HepG2 (cell line): ENCODE measurements around the gene LMAN2. TPM values are rescaled to one million over a fixed set of nuclear protein-coding genes. Genes with fewer than 3 reads are reported as not detected.

ENCODE experiments used
- AHR ChIP-seq: IDR thresholded peaks from 2 replicates; pipeline ENCODE4 v1.6.1; 2018; ENCODE audit warnings: missing genetic modification reagents, missing compliant biosample characterization
- ATF7-NPFF ChIP-seq: sonication (generic); formaldehyde crosslinking; IDR thresholded peaks from 2 replicates; pipeline ENCODE4 v1.8.1; 2023; ENCODE audit warnings: mild to moderate bottlenecking, low read depth, missing genetic modification reagents, moderate library complexity
- CCDC6 ChIP-seq: sonication (generic); formaldehyde crosslinking; IDR thresholded peaks from 2 replicates; pipeline ENCODE4 v1.8.1; 2022; ENCODE audit warnings: mild to moderate bottlenecking, missing genetic modification reagents, moderate library complexity
- CREB1 ChIP-seq, 2 experiments: fragments of 450-650 bp in 1 of 2; IDR thresholded peaks; 2 replicates each; pipeline ENCODE4 v1.6.1; 2016 to 2017; ENCODE audit warnings: control low read depth in 1 of 2, mild to moderate bottlenecking in 1 of 2, missing compliant biosample characterization in 1 of 2, missing genetic modification characterization in 1 of 2
- GLI4 ChIP-seq: sonication (generic); formaldehyde crosslinking; IDR thresholded peaks from 2 replicates; pipeline ENCODE4 v1.5.1; 2020; ENCODE audit warnings: missing genetic modification reagents, mild to moderate bottlenecking, moderate library complexity, borderline replicate concordance
- HHEX ChIP-seq: IDR thresholded peaks from 2 replicates; pipeline ENCODE4 v1.6.1; 2016; ENCODE audit warnings: control low read depth
- HOXA3 ChIP-seq: sonication (generic); formaldehyde crosslinking; IDR thresholded peaks from 2 replicates; pipeline ENCODE4 v1.5.0; 2020; ENCODE audit warnings: missing genetic modification reagents
- MIER2 ChIP-seq: IDR thresholded peaks from 2 replicates; pipeline ENCODE4 v1.6.1; 2016; ENCODE audit warnings: missing biosample characterization, missing genetic modification reagents
- NFIB ChIP-seq: sonication (generic); formaldehyde crosslinking; IDR thresholded peaks from 2 replicates; pipeline ENCODE4 v1.9.0; 2021; ENCODE audit warnings: missing genetic modification reagents, mild to moderate bottlenecking, borderline replicate concordance
- PHF21A ChIP-seq: sonication (generic); formaldehyde crosslinking; IDR thresholded peaks from 2 replicates; pipeline ENCODE4 v1.5.0; 2020; ENCODE audit warnings: mild to moderate bottlenecking, missing genetic modification reagents
- SP5 ChIP-seq: IDR thresholded peaks from 2 replicates; pipeline ENCODE4 v1.6.1; 2016; ENCODE audit warnings: low read depth, borderline replicate concordance
- TEAD3 ChIP-seq: optimal IDR thresholded peaks from 2 replicates; pipeline ENCODE3; 2016; ENCODE audit warnings: borderline replicate concordance
- ZC3H4 ChIP-seq: sonication (generic); formaldehyde crosslinking; IDR thresholded peaks from 2 replicates; pipeline ENCODE4 v1.4.0; 2020; ENCODE audit warnings: missing genetic modification reagents, borderline replicate concordance
- ZEB1 ChIP-seq: IDR thresholded peaks from 2 replicates; pipeline ENCODE4 v1.6.1; 2012; ENCODE audit warnings: mild to moderate bottlenecking, low read depth, inconsistent platforms; ENCODE audit not compliant: insufficient replicate concordance
- ZNF367 ChIP-seq: sonication (generic); formaldehyde crosslinking; IDR thresholded peaks from 2 replicates; pipeline ENCODE4 v1.4.0; 2020; ENCODE audit warnings: missing genetic modification reagents, borderline replicate concordance
- ZNF501 ChIP-seq: sonication (generic); formaldehyde crosslinking; IDR thresholded peaks from 2 replicates; pipeline ENCODE4 v1.5.1; 2020; ENCODE audit warnings: mild to moderate bottlenecking, moderate library complexity, missing genetic modification reagents
- ZNF570 ChIP-seq: sonication (generic); formaldehyde crosslinking; IDR thresholded peaks from 2 replicates; pipeline ENCODE4 v1.4.0; 2020; ENCODE audit warnings: mild to moderate bottlenecking, missing genetic modification reagents, borderline replicate concordance
- ZNF768 ChIP-seq: sonication (generic); formaldehyde crosslinking; IDR thresholded peaks from 2 replicates; pipeline ENCODE4 v1.4.0; 2020; ENCODE audit warnings: missing genetic modification reagents
- polyA plus RNA-seq, 8 experiments: library from polyadenylated mRNA; depleted of rRNA in 3 of 8; stranded (reverse) in 7 of 8; unstranded in 1 of 8; fragments of >200 nt; fragmentation: Illumina TruSeq in 4 of 8; extraction: Trizol in 4 of 8; gene quantifications; 2 replicates each; pipeline versions ENCODE4 v1.2.1 to v1.2.3, GENCODE V29; 2011 to 2016; ENCODE audit warnings: low read depth in 4 of 8, missing spikeins in 1 of 8, mixed read lengths in 1 of 8; ENCODE audit not compliant: insufficient read depth in 1 of 8
- total RNA-seq, 5 experiments: library from RNA; depleted of rRNA; stranded (reverse); fragments of >200 nt; fragmentation: Illumina TruSeq; extraction: Trizol; gene quantifications; 2 replicates each; pipeline ENCODE4 v1.2.3, GENCODE V29; 2016; ENCODE audit warnings: low read depth in 1 of 5
- TF ChIP-seq, protein P1 (sequence below): IDR thresholded peaks from 2 replicates; pipeline ENCODE4 v1.6.1; 2016
- TF ChIP-seq, protein P2 (sequence below): fragments of 450-650 bp; IDR thresholded peaks from 2 replicates; pipeline ENCODE4 v1.6.1; 2017
- TF ChIP-seq, protein P3 (sequence below): sonication (generic); formaldehyde crosslinking; IDR thresholded peaks from 2 replicates; pipeline ENCODE4 v1.5.0; 2020; ENCODE audit warnings: missing genetic modification reagents, mild to moderate bottlenecking, borderline replicate concordance
- TF ChIP-seq, protein P4 (sequence below): sonication (generic); formaldehyde crosslinking; IDR thresholded peaks from 2 replicates; pipeline ENCODE4 v1.5.0; 2020; ENCODE audit warnings: missing genetic modification reagents
- TF ChIP-seq, protein P5 (sequence below): sonication (generic); formaldehyde crosslinking; IDR thresholded peaks from 2 replicates; pipeline ENCODE4 v1.5.0; 2020; ENCODE audit warnings: missing genetic modification reagents

LMAN2 gene
- total and polyA plus RNA-seq, 2 of the 13 experiments (the other 11 are each of a cell fraction or from before 2014, with no cell fraction given) = 191 to 197 TPM

DNA sequence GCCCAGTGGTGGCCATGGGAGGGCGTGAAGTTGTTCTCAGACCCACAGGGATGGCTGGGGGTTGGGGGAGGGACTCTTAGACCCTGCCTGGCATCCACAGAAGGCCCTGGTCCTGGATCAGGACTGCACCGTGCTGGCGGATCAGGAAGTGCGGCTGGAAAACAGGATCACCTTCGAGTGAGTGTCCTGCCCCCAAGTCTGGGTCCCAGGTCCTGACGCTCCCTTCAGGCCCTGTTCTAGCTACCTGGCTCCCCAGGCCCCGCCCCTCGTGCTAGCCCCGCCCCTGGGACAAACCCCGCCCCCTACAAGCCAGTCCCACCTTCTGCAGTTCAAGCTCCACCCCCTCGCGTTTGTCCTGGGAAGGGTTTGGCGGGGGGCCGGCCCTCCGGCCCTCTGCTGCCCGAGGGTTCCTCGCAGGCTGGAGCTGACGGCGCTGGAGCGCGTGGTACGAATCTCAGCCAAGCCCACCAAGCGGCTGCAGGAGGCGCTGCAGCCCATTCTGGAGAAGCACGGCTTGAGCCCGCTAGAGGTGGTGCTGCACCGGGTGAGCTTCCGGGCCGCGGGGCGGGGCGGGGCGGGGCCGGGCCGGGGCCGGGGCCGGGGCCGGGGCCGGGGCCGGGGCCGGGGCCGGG lies 19.1 kb upstream of the LMAN2 start (continued):
- TF ChIP-seq ZC3H4 (no peak), MIER2 (no peak), ZEB1 (no peak), ZNF768 (CRISPR knock-in tag) (peak; percentile 54; the same call in 1 of the 2 replicates), ATF7-NPFF (CRISPR knock-in tag) (peak; percentile 85; the same call in 1 of the 2 replicates), TEAD3 (CRISPR knock-in tag) (peak; percentile 51), NFIB (CRISPR knock-in tag) (no peak), PHF21A (CRISPR knock-in tag) (no peak), SP5 (CRISPR knock-in tag) (peak; percentile 35), ZNF501 (CRISPR knock-in tag) (0 out of 2 replicates have a peak, but pooled peaks have one; percentile 46), AHR (CRISPR knock-in tag) (no peak), CCDC6 (CRISPR knock-in tag) (peak; percentile 91; the same call in 1 of the 2 replicates), GLI4 (no peak), ZNF570 (CRISPR knock-in tag) (no peak), HHEX (CRISPR knock-in tag) (no peak), ZNF367 (CRISPR knock-in tag) (no peak), CREB1 (IDR thresholded peaks at IDR 0.05) (no peak), CREB1 (CRISPR knock-in tag; IDR thresholded peaks at IDR 0.05) (no peak), HOXA3 (CRISPR knock-in tag) (peak; percentile 76; the same call in 1 of the 2 replicates)
- TF ChIP-seq, protein P1, sequence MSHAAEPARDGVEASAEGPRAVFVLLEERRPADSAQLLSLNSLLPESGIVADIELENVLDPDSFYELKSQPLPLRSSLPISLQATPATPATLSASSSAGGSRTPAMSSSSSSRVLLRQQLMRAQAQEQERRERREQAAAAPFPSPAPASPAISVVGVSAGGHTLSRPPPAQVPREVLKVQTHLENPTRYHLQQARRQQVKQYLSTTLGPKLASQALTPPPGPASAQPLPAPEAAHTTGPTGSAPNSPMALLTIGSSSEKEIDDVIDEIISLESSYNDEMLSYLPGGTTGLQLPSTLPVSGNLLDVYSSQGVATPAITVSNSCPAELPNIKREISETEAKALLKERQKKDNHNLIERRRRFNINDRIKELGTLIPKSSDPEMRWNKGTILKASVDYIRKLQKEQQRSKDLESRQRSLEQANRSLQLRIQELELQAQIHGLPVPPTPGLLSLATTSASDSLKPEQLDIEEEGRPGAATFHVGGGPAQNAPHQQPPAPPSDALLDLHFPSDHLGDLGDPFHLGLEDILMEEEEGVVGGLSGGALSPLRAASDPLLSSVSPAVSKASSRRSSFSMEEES (CRISPR knock-in tag) = peak; percentile 75; the same call in 1 of the 2 replicates
- TF ChIP-seq, protein P2, sequence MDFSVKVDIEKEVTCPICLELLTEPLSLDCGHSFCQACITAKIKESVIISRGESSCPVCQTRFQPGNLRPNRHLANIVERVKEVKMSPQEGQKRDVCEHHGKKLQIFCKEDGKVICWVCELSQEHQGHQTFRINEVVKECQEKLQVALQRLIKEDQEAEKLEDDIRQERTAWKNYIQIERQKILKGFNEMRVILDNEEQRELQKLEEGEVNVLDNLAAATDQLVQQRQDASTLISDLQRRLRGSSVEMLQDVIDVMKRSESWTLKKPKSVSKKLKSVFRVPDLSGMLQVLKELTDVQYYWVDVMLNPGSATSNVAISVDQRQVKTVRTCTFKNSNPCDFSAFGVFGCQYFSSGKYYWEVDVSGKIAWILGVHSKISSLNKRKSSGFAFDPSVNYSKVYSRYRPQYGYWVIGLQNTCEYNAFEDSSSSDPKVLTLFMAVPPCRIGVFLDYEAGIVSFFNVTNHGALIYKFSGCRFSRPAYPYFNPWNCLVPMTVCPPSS = no peak
- TF ChIP-seq, protein P3, sequence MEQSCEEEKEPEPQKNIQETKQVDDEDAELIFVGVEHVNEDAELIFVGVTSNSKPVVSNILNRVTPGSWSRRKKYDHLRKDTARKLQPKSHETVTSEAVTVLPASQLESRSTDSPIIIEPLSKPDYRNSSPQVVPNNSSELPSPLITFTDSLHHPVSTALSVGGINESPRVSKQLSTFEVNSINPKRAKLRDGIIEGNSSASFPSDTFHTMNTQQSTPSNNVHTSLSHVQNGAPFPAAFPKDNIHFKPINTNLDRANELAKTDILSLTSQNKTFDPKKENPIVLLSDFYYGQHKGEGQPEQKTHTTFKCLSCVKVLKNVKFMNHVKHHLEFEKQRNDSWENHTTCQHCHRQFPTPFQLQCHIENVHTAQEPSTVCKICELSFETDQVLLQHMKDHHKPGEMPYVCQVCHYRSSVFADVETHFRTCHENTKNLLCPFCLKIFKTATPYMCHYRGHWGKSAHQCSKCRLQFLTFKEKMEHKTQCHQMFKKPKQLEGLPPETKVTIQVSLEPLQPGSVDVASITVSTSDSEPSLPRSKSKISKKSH (CRISPR knock-in tag) = no peak
- TF ChIP-seq, protein P4, sequence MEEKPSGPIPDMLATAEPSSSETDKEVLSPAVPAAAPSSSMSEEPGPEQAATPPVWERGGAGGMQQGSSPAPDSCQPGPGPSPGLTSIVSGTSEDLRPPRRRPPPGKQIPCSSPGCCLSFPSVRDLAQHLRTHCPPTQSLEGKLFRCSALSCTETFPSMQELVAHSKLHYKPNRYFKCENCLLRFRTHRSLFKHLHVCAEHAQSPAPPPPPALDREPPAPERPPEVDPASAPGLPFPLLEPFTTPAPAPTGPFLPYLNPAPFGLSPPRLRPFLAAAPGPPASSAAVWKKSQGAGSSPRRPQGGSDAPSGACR (CRISPR knock-in tag) = no peak
- TF ChIP-seq, protein P5, sequence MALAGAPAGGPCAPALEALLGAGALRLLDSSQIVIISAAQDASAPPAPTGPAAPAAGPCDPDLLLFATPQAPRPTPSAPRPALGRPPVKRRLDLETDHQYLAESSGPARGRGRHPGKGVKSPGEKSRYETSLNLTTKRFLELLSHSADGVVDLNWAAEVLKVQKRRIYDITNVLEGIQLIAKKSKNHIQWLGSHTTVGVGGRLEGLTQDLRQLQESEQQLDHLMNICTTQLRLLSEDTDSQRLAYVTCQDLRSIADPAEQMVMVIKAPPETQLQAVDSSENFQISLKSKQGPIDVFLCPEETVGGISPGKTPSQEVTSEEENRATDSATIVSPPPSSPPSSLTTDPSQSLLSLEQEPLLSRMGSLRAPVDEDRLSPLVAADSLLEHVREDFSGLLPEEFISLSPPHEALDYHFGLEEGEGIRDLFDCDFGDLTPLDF (CRISPR knock-in tag) = no peak
